ENCODE results near the gene BTBD6.

BTBD6 gene

GRCh38 chr14:105211758-105212089, 36.6 kb upstream of the BTBD6 start:
- DNase-seq: no peak

- DNase-seq: no peak
Measured at GRCh38 chr14:105212541-105213300, 35.6 kb upstream of the BTBD6 start.

- DNase-seq: no peak
Measured at GRCh38 chr14:105213361-105213760, 35.0 kb upstream of the BTBD6 start.

GRCh38 chr14:105214324-105214915, 33.9 kb upstream of the BTBD6 start:
- no peak for DNase-seq

- DNase-seq: no peak
Measured at GRCh38 chr14:105215602-105216001, 32.7 kb upstream of the BTBD6 start.

- no peak for DNase-seq
Measured at GRCh38 chr14:105216490-105217247, 31.7 kb upstream of the BTBD6 start.

GRCh38 chr14:105217774-105218173, 30.6 kb upstream of the BTBD6 start:
- DNase-seq: no peak

GRCh38 chr14:105218611-105219010, 29.7 kb upstream of the BTBD6 start:
- DNase-seq: no peak

GRCh38 chr14:105219043-105219612, 29.2 kb upstream of the BTBD6 start:
- no peak for DNase-seq

- no peak for DNase-seq
Measured at GRCh38 chr14:105219753-105220152, 28.6 kb upstream of the BTBD6 start.

- no peak for DNase-seq
Measured at GRCh38 chr14:105220699-105221597, 27.4 kb upstream of the BTBD6 start.

GRCh38 chr14:105221598-105222178, 26.6 kb upstream of the BTBD6 start:
- DNase-seq: no peak

- no peak for DNase-seq
Measured at GRCh38 chr14:105223260-105223659, 25.1 kb upstream of the BTBD6 start.

- DNase-seq: no peak
Measured at GRCh38 chr14:105223770-105224544, 24.4 kb upstream of the BTBD6 start.

- no peak for DNase-seq
Measured at GRCh38 chr14:105224845-105225570, 23.3 kb upstream of the BTBD6 start.

- DNase-seq: no peak
Measured at GRCh38 chr14:105226198-105226597, 22.1 kb upstream of the BTBD6 start.

- no peak for DNase-seq
Measured at GRCh38 chr14:105227346-105227745, 21.0 kb upstream of the BTBD6 start.

GRCh38 chr14:105228562-105228961, 19.8 kb upstream of the BTBD6 start:
- DNase-seq: no peak

GRCh38 chr14:105229099-105229655, 19.2 kb upstream of the BTBD6 start:
- DNase-seq: no peak

GRCh38 chr14:105240811-105241576, 7.3 kb upstream of the BTBD6 start:
- DNase-seq: no peak
